Skeletal muscle tissue (tissue), 4 donors: ENCODE data around the gene SCN4A. TPM values are rescaled to one million over a fixed set of nuclear protein-coding genes. Genes with fewer than 3 reads are reported as not detected.

Experiments
- H3K27ac ChIP-seq: one replicate; pipeline ENCODE4 v1.7.0; 2013; ENCODE audit warnings: mild to moderate bottlenecking, low read depth, low read length, inconsistent platforms
- H3K27me3 ChIP-seq, 3 donors: one replicate each; pipeline ENCODE4 v1.7.0; 2013; ENCODE audit warnings: low read length in 3 of 3; ENCODE audit not compliant: control insufficient read depth in 3 of 3, insufficient read depth in 3 of 3
- H3K36me3 ChIP-seq, 3 donors: one replicate each; pipeline ENCODE4 v1.7.0; 2013; ENCODE audit warnings: low read length in 3 of 3; ENCODE audit not compliant: control insufficient read depth in 3 of 3, insufficient read depth in 3 of 3
- H3K4me1 ChIP-seq, 3 donors: one replicate each; pipeline ENCODE4 v1.7.0; 2013; ENCODE audit warnings: low read length in 3 of 3, mild to moderate bottlenecking in 3 of 3; ENCODE audit not compliant: control insufficient read depth in 3 of 3, insufficient read depth in 3 of 3
- H3K4me3 ChIP-seq, 3 donors: one replicate each; pipeline ENCODE4 v1.7.0; 2013; ENCODE audit warnings: low read length in 3 of 3
- H3K9ac ChIP-seq, 3 donors: one replicate each; pipeline ENCODE4 v1.7.0; 2013; ENCODE audit warnings: low read length in 3 of 3, mild to moderate bottlenecking in 3 of 3, moderate library complexity in 2 of 3, low read depth in 1 of 3
- H3K9me3 ChIP-seq, 3 donors: one replicate each; pipeline ENCODE4 v1.7.0; 2013; ENCODE audit warnings: low read length in 3 of 3; ENCODE audit not compliant: control insufficient read depth in 3 of 3
- total RNA-seq: library from RNA; depleted of rRNA; stranded (reverse); fragments of >200 nt; gene quantifications from one replicate; pipeline ENCODE4 v1.2.3, GENCODE V29; 2014
- donor health status: Osteomylitis.

SCN4A gene
- total RNA-seq, 1 donor from 2014 or later = 32.9 TPM

DNA sequence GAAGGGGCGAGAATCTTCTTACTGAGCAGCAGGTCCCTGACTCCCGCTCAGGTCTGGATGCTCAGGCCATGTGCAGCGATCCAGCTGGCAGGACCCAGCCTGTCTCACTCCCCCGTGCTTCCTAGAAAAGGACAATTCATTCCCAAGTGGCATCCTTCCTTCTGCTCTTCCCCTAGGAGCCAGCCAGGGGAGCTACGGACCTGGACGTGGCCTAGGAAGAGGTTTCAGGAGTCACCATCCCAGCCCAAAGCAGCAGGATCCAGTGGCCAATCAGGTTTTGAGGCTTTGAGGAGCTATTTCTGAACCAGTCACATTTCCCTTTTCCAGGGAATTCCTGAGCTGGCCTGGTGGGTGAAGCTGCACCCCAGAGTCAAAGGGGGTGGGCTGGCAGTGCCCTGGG, 32.8 kb downstream of the SCN4A start:
- no peak overlapping the region for H3K27ac ChIP-seq
- peaks cover 2 to 6% (median 5%) of the 10 kb centered on the region in 3 donors for H3K4me1 ChIP-seq
- no peaks in the 10 kb centered on the region for H3K9me3 ChIP-seq
- H3K36me3 ChIP-seq = peaks cover 40 to 58% (median 53%) of the 10 kb centered on the region in 3 donors
- H3K9ac ChIP-seq = peak overlapping the region in 1 of 3 donors; percentile 8
- no peaks in the 10 kb centered on the region for H3K27me3 ChIP-seq
- no peak overlapping the region for H3K4me3 ChIP-seq

DNA sequence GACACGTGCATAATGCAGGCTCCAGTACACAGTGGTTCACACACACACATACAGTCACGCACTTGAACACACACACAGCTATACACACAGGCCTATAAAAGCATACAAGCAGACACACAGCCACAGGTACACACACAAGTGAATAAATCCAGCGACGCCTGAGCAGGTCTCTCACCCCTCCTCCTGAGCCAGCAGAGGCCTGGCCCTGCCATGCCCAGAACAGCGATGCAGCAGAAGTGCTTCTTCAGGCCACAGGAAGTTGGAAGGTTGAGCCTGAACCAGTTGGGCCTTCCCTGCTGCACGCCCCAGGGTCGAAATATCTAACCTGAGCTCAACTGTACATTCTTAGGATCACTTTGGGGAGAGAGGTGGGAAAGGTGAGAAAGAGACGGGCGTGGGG, 33.3 kb downstream of the SCN4A start:
- no peaks in the 10 kb centered on the region for H3K9me3 ChIP-seq
- H3K4me1 ChIP-seq = peaks cover 0 to 4% (median 1%) of the 10 kb centered on the region in 3 donors
- no peaks in the 10 kb centered on the region for H3K27me3 ChIP-seq
- H3K27ac ChIP-seq = no peak overlapping the region
- no peak overlapping the region for H3K4me3 ChIP-seq
- H3K9ac ChIP-seq = peak overlapping the region in 1 of 3 donors; percentile 8
- H3K36me3 ChIP-seq = peaks cover 38 to 53% (median 48%) of the 10 kb centered on the region in 3 donors

DNA sequence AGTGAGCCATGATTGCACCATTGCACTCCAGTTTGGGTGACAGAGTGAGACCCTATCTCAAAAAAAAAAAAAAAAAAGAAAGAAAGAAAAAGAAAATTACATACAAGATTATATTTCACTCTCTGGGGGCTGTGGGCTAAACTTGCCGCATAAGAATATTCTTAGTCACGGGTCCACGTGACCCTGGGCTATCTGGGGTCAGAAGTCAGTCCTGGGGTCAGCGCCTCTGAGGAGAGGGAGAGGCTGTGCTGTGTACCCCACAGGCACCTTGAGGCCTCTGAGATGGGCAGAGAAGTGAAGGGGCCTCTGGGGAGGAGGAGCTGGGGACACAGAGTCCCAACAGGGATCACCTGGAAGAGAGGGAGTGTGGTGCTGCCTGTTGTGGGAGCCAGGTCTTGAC, 34.8 kb downstream of the SCN4A start:
- no peak overlapping the region for H3K27ac ChIP-seq
- no peaks in the 10 kb centered on the region for H3K9me3 ChIP-seq
- no peak overlapping the region for H3K4me3 ChIP-seq
- peak overlapping the region in 1 of 3 donors; percentile 25 for H3K9ac ChIP-seq
- peaks cover 0 to 6% (median 0%) of the 10 kb centered on the region in 3 donors for H3K4me1 ChIP-seq
- no peaks in the 10 kb centered on the region for H3K27me3 ChIP-seq
- H3K36me3 ChIP-seq = peaks cover 32 to 41% (median 35%) of the 10 kb centered on the region in 3 donors

DNA sequence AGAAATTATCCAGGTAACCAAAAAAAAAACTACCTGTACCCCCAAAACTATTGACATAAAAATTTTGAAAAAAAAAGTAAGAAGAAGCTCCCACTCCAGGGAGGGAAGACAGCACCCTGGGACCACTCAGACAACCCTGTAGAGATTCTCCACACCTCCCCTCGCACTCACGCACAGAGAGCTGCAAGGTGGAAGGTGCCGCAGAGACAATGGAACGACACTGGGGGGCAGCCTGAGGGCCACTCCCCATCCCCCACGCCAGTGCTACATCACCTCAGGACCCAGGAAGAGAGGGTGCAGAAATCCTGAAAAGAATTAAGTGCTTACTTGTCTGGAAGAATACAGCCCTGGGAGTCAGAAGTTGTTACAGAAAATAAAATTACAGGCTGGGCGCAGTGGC, 35.4 kb downstream of the SCN4A start:
- H3K36me3 ChIP-seq = peaks cover 28 to 35% (median 29%) of the 10 kb centered on the region in 3 donors
- H3K9ac ChIP-seq = no peak overlapping the region
- H3K4me3 ChIP-seq = no peak overlapping the region
- no peaks in the 10 kb centered on the region for H3K27me3 ChIP-seq
- peaks cover 0 to 8% (median 1%) of the 10 kb centered on the region in 3 donors for H3K4me1 ChIP-seq
- no peaks in the 10 kb centered on the region for H3K9me3 ChIP-seq
- H3K27ac ChIP-seq = no peak overlapping the region

DNA sequence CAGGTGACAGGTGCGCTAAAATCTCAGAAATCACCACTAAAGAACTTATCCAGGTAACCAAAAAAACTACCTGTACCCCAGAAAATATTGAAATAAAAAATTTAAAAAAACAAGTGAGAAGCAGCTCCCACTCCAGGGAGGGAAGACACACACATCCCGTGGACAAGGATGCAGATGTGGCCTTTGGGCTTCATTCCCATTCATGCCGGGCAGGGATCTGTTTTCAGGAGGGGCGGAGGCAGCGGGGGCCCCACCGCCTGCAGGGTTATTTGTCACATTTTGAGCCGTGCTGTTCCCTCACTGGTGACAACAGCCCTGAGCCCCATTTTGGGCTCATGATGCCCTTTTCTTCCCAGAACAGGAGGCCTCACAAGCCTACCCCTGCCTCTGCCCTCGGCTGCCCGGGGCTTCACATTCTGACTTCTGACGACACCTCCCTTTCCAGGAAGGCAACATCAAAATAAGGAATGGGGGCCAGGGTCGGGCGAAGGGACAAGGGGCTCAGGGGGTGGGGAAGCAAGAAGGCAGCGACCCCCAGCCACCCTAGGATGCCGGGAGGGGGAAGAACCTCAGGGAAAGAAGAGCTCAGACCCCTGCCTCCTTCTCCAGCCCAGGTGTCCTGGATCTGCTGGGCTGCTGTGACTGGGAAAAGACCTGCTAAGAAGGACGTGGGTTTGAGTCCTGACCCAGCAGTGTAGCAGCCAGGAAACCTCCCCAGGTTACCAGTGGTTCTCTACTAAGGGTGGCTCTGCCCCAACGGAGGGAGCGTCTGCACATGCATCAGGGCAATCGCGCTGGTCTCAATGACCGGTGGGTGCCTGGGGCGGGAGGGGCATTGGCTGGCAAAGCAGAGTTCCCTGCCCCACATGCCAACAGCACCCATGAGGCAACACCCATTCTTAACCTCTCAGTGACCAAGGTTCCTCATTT, 38.3 kb downstream of the SCN4A start:
- Histone ChIP-seq H3K27me3 (no peaks in the 10 kb centered on the region), H3K9ac (peak overlapping the region in 1 of 3 donors; percentile 8), H3K27ac (no peak overlapping the region), H3K9me3 (no peaks in the 10 kb centered on the region), H3K36me3 (peaks cover 3 to 7% (median 6%) of the 10 kb centered on the region in 3 donors), H3K4me1 (peaks cover 20 to 30% (median 27%) of the 10 kb centered on the region in 3 donors), H3K4me3 (no peak overlapping the region)

DNA sequence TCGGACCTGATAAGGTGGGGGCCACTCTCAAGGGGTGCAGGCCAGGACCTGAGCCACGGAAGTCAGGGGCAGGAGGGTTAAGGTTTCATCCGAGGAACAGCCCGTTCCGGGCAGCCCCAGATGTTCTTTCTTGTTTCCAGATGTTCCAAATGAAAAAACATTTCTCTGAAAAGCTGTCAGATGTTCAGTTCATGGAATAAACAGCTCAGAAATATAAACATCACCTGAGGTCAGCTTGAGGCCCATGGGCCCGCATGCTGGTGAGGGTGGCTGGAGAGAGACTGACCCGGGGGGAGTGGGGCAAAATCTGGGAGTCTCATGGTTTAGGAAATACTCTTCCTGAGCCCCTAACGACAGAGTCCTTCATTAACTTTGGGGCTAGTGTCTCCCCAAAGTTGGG, 39.1 kb downstream of the SCN4A start:
- no peak overlapping the region for H3K9ac ChIP-seq
- no peaks in the 10 kb centered on the region for H3K36me3 ChIP-seq
- H3K9me3 ChIP-seq = no peaks in the 10 kb centered on the region
- H3K27ac ChIP-seq = no peak overlapping the region
- no peaks in the 10 kb centered on the region for H3K27me3 ChIP-seq
- H3K4me1 ChIP-seq = peaks cover 20 to 30% (median 28%) of the 10 kb centered on the region in 3 donors
- no peak overlapping the region for H3K4me3 ChIP-seq

DNA sequence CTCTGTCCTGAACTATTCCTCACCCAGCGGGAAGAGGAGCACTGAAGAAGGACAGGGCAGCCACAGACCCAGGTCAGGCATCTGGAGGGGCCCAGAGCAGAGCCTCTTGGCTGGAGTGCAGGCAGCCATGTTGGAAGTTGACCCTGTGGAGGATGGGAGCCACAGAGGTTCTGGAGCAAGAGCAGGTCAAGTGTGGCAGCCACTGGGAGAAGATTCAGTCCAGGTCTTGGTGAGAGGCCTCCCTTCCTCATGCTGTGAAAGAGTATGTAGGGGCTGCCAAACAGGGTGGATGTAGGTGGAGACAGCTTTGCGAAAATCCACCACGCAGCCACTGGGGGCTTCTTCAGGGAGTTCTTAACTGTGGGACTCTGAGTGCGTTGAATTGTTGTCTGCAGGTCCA, 40.0 kb downstream of the SCN4A start:
- Histone ChIP-seq H3K4me1 (peaks cover 20 to 30% (median 28%) of the 10 kb centered on the region in 3 donors), H3K4me3 (no peak overlapping the region), H3K27ac (no peak overlapping the region)

DNA sequence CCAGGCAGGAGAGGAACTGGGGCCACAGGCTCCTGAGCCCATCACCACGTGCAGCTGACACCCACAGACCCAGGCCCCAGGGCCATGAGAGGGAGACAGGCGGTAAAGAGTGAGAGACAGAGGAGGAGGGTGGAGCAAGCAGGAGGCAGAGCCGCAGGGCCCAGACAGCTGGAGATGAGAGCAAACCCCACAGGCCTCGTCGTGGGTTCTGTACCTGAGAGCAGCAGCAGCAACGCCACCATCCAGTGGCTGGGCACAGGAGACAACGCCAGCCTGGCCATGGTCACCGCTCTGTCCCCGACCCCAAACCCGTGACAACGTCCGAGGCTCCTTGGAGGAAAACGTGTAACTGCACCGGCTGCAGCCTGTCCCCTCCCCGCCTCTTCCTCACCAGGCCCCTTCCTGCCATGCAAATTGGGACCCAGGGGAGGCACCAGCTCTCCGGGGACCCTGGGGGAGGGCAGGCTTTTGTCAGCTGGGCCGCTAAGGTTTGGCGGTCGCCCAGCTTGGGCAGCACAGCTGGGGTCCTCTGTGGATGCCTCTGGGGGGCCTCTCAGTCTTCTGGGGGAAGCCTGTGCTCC, 40.6 kb downstream of the SCN4A start, which contains the start of gene CD79B:
CD79B (minus strand) TSS at position 351 of the 581 bp plus-strand sequence; CDS start at position 281, 70 bp downstream.
- Histone ChIP-seq H3K27me3 (no peaks in the 10 kb centered on the region), H3K9ac (peak within 1 kb of the TSS in 2 of 3 donors; percentile 54 to 69), H3K9me3 (no peaks in the 10 kb centered on the region), H3K4me1 (peaks cover 20 to 28% (median 28%) of the 10 kb centered on the region in 3 donors), H3K36me3 (no peaks in the 10 kb centered on the region), H3K27ac (peak within 1 kb of the TSS; percentile 47), H3K4me3 (peak within 1 kb of the TSS in 1 of 3 donors; percentile 45)

More for the DNA sequence above, 40.0 kb downstream of the SCN4A start:
- H3K9me3 ChIP-seq = no peaks in the 10 kb centered on the region
- no peaks in the 10 kb centered on the region for H3K27me3 ChIP-seq
- no peaks in the 10 kb centered on the region for H3K36me3 ChIP-seq
- H3K9ac ChIP-seq = no peak overlapping the region

DNA sequence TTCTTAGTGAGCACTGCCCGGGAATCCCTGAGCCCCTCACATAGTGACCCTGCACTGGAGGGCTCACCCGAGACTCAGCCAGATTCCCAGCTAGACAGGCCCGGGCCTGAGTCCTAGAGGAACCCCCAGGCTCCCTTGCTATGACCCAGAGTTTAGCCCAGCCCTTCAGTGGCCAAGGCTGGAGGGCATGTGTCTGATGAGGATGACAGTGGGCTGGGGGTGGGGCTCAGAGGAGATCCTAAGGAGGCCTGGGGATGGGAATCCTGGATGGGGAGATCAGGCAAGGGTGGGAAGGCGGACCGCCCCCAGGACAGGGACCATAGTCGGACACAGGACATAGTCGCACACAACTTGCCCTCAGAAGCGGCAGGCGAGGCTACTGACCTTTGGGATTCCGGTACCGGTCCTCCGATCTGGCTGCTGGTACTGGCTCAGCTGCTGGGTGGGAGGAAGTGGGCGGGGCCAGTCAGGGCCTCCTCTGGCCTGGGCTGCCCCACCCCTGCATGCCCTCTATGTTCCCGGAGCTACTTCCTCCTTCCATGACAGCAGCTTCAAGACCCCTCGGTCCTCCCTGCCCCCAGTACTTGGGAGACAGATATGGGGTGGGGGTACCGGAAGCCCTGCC, 41.7 kb downstream of the SCN4A start:
- Histone ChIP-seq H3K36me3 (no peaks in the 10 kb centered on the region), H3K27me3 (no peaks in the 10 kb centered on the region), H3K4me1 (peaks cover 20 to 28% (median 28%) of the 10 kb centered on the region in 3 donors), H3K4me3 (peak overlapping the region in 1 of 3 donors; percentile 22), H3K9me3 (no peaks in the 10 kb centered on the region), H3K27ac (peak overlapping the region; percentile 47), H3K9ac (peak overlapping the region in 2 of 3 donors; percentile 54 to 69)
